Fibroblast of peridontal ligament (primary cell): ENCODE measurements around the gene MSH5.

ENCODE experiments used
- DNase-seq: peaks from one replicate; pipeline ENCODE4 v3.0.0-alpha.2; 2010; ENCODE audit errors: extremely low read depth

The MSH5 gene

GRCh38 chr6:31729979-31730630, 9.7 kb upstream of the MSH5 start:
- DNase-seq, result peak; percentile 89

GRCh38 chr6:31730631-31731086, 9.1 kb upstream of the MSH5 start:
- no peak for DNase-seq

- no peak for DNase-seq
These were observed 7.8 kb upstream of the MSH5 start for GRCh38 chr6:31732029-31732428.

- no peak for DNase-seq
These were observed 6.1 kb upstream of the MSH5 start for GRCh38 chr6:31733734-31734133.

- no peak for DNase-seq
These were observed 5.5 kb upstream of the MSH5 start for GRCh38 chr6:31734247-31734820.

- DNase-seq, result peak; percentile 56
These were observed 4.9 kb upstream of the MSH5 start for GRCh38 chr6:31734821-31735406.

GRCh38 chr6:31736021-31736767, 3.6 kb upstream of the MSH5 start, which contains the start of gene CLIC1:
CLIC1 (minus strand) TSS chr6:31736530; CDS start chr6:31736300, 230 bp downstream.
- DNase-seq, result peak; percentile 70

- no peak for DNase-seq
These were observed 3.0 kb upstream of the MSH5 start for GRCh38 chr6:31736768-31737314.

GRCh38 chr6:31737315-31737990, 2.4 kb upstream of the MSH5 start:
- no peak for DNase-seq

- DNase-seq, result peak; percentile 88
These were observed 1.5 kb upstream of the MSH5 start for GRCh38 chr6:31737991-31738979.

GRCh38 chr6:31740397-31741223, 805 bp downstream of the MSH5 start:
- no peak for DNase-seq

GRCh38 chr6:31741815-31742214, 2.0 kb downstream of the MSH5 start:
- DNase-seq, result no peak

GRCh38 chr6:31742894-31743293, 3.1 kb downstream of the MSH5 start:
- no peak for DNase-seq

- DNase-seq, result no peak
These were observed 4.6 kb downstream of the MSH5 start for GRCh38 chr6:31744422-31744821.

GRCh38 chr6:31749301-31750036, 9.7 kb downstream of the MSH5 start:
- DNase-seq, result no peak

GRCh38 chr6:31750411-31751022, 10.7 kb downstream of the MSH5 start:
- no peak for DNase-seq

GRCh38 chr6:31752739-31753319, 13.0 kb downstream of the MSH5 start:
- peak; percentile 76 for DNase-seq

GRCh38 chr6:31758281-31758680, 18.5 kb downstream of the MSH5 start:
- no peak for DNase-seq
